H9 (cell line): ENCODE measurements around the gene SLC25A4. TPM values are rescaled to one million over a fixed set of nuclear protein-coding genes. Genes with fewer than 3 reads are reported as not detected.

Experiments used
- DNase-seq: peaks from one replicate; pipeline ENCODE4 v3.0.0-alpha.2; 2017
- H2AFZ ChIP-seq: one replicate; pipeline ENCODE4 v1.6.1; 2013; ENCODE audit warnings: mild to moderate bottlenecking, low read length, control low read depth, moderate library complexity
- H2AK5ac ChIP-seq: 2 replicates; pipeline ENCODE4 v1.6.1; 2013; ENCODE audit warnings: low read length, control low read depth, mixed read lengths; ENCODE audit not compliant: insufficient read length
- H2BK120ac ChIP-seq: one replicate; pipeline ENCODE4 v1.6.1; 2013; ENCODE audit warnings: low read depth, mild to moderate bottlenecking, low read length, control low read depth, inconsistent platforms; ENCODE audit not compliant: poor library complexity, severe bottlenecking
- H2BK12ac ChIP-seq: 2 replicates; pipeline ENCODE4 v1.6.1; 2013; ENCODE audit warnings: low read length, control low read depth, mixed read lengths, low read depth; ENCODE audit not compliant: insufficient read length
- H2BK15ac ChIP-seq: 2 replicates; pipeline ENCODE4 v1.6.1; 2013; ENCODE audit warnings: low read depth, low read length, control low read depth
- H2BK20ac ChIP-seq: one replicate; pipeline ENCODE4 v1.6.1; 2013; ENCODE audit warnings: low read depth, mild to moderate bottlenecking, low read length, control low read depth, inconsistent platforms; ENCODE audit not compliant: poor library complexity, severe bottlenecking
- H2BK5ac ChIP-seq: 2 replicates; pipeline ENCODE4 v1.6.1; 2013; ENCODE audit warnings: low read length, control low read depth, mixed read lengths; ENCODE audit not compliant: insufficient read length
- H3K14ac ChIP-seq: 2 replicates; pipeline ENCODE4 v1.6.1; 2013; ENCODE audit warnings: low read length, control low read depth; ENCODE audit not compliant: insufficient read depth
- H3K18ac ChIP-seq: 2 replicates; pipeline ENCODE4 v1.6.1; 2013; ENCODE audit warnings: low read depth, mild to moderate bottlenecking, mixed read lengths, low read length, control low read depth; ENCODE audit not compliant: insufficient read length
- H3K23ac ChIP-seq: 2 replicates; pipeline ENCODE4 v1.6.1; 2013; ENCODE audit warnings: low read length, control low read depth, mixed read lengths, low read depth; ENCODE audit not compliant: insufficient read length
- H3K23me2 ChIP-seq: 2 replicates; pipeline ENCODE4 v1.6.1; 2013; ENCODE audit warnings: low read depth, mild to moderate bottlenecking, mixed read lengths, low read length, control low read depth; ENCODE audit not compliant: insufficient read length, poor library complexity, severe bottlenecking
- H3K27ac ChIP-seq: 2 replicates; pipeline ENCODE4 v1.5.1; 2013; ENCODE audit warnings: low read length, control low read depth, mixed read lengths, low read depth; ENCODE audit not compliant: insufficient read length
- H3K27me3 ChIP-seq: 2 replicates; pipeline ENCODE4 v1.6.1; 2013; ENCODE audit warnings: low read length, control low read depth, inconsistent platforms; ENCODE audit not compliant: insufficient read depth
- H3K4ac ChIP-seq: 2 replicates; pipeline ENCODE4 v1.6.1; 2013; ENCODE audit warnings: low read depth, mild to moderate bottlenecking, control low read depth, inconsistent platforms, low read length, moderate library complexity
- H3K4me1 ChIP-seq: 2 replicates; pipeline ENCODE4 v1.6.1; 2013; ENCODE audit warnings: low read length, control low read depth, inconsistent platforms; ENCODE audit not compliant: insufficient read depth
- H3K4me2 ChIP-seq: 2 replicates; pipeline ENCODE4 v1.6.1; 2013; ENCODE audit warnings: low read length, control low read depth, mixed read lengths; ENCODE audit not compliant: insufficient read length, insufficient read depth
- H3K56ac ChIP-seq: 2 replicates; pipeline ENCODE4 v1.6.1; 2013; ENCODE audit warnings: low read depth, mild to moderate bottlenecking, mixed read lengths, low read length, control low read depth; ENCODE audit not compliant: insufficient read length
- H3K79me1 ChIP-seq: 2 replicates; pipeline ENCODE4 v1.6.1; 2013; ENCODE audit warnings: low read depth, mild to moderate bottlenecking, moderate library complexity, low read length, control low read depth, inconsistent platforms; ENCODE audit not compliant: insufficient read depth, poor library complexity, severe bottlenecking
- H3K79me2 ChIP-seq: 2 replicates; pipeline ENCODE4 v1.6.1; 2013; ENCODE audit warnings: low read length, control low read depth, inconsistent platforms; ENCODE audit not compliant: insufficient read depth
- H3K9ac ChIP-seq: 2 replicates; pipeline ENCODE4 v1.6.1; 2013; ENCODE audit warnings: low read length, control low read depth, mixed read lengths; ENCODE audit not compliant: insufficient read length; ENCODE audit errors: extremely low read depth
- H3K9me3 ChIP-seq: one replicate; pipeline ENCODE4 v1.6.1; 2013; ENCODE audit warnings: low read depth, low read length, inconsistent platforms; ENCODE audit not compliant: control insufficient read depth
- H3T11ph ChIP-seq: one replicate; pipeline ENCODE4 v1.6.1; 2013; ENCODE audit warnings: mild to moderate bottlenecking, low read length, control low read depth, inconsistent platforms
- H4K20me1 ChIP-seq: one replicate; pipeline ENCODE4 v1.6.1; 2013; ENCODE audit not compliant: control insufficient read depth, insufficient read length, insufficient read depth
- H4K5ac ChIP-seq: 2 replicates; pipeline ENCODE4 v1.6.1; 2013; ENCODE audit warnings: low read depth, mild to moderate bottlenecking, mixed read lengths, low read length, control low read depth; ENCODE audit not compliant: insufficient read length
- H4K8ac ChIP-seq: replicated peaks from 2 replicates; pipeline ENCODE4 v1.6.1; 2013; ENCODE audit warnings: low read length, control low read depth, mixed read lengths, low read depth; ENCODE audit not compliant: insufficient read length
- H4K91ac ChIP-seq: 2 replicates; pipeline ENCODE4 v1.6.1; 2013; ENCODE audit warnings: low read depth, mild to moderate bottlenecking, moderate library complexity, mixed read lengths, low read length, control low read depth; ENCODE audit not compliant: insufficient read length
- H3K27ac Mint-ChIP-seq, 3 experiments: 2 replicates in 2 of 3; 3 replicates in 1 of 3; pipeline ENCODE4 v1.8.0; 2020 to 2021; ENCODE audit warnings: mixed read lengths in 3 of 3, mild to moderate bottlenecking in 1 of 3, moderate library complexity in 1 of 3
- H3K27me3 Mint-ChIP-seq: 2 replicates; pipeline ENCODE4 v1.8.0; 2021; ENCODE audit warnings: low read depth, mild to moderate bottlenecking, moderate library complexity, mixed read lengths
- H3K36me3 Mint-ChIP-seq, 3 experiments: 2 replicates in 2 of 3; 3 replicates in 1 of 3; pipeline ENCODE4 v1.8.0; 2020 to 2021; ENCODE audit warnings: low read depth in 3 of 3, mixed read lengths in 3 of 3; ENCODE audit not compliant: insufficient read depth in 1 of 3
- H3K4me1 Mint-ChIP-seq, 2 experiments: 2 replicates each; pipeline ENCODE4 v1.8.0; 2020; ENCODE audit warnings: mixed read lengths in 2 of 2
- H3K4me3 Mint-ChIP-seq, 2 experiments: 2 replicates in 1 of 2; 3 replicates in 1 of 2; pipeline ENCODE4 v1.8.0; 2020 to 2021; ENCODE audit warnings: mild to moderate bottlenecking in 2 of 2, mixed read lengths in 2 of 2, moderate library complexity in 1 of 2
- H3K9me3 Mint-ChIP-seq, 2 experiments: 2 replicates in 1 of 2; 3 replicates in 1 of 2; pipeline ENCODE4 v1.8.0; 2020; ENCODE audit warnings: mild to moderate bottlenecking in 2 of 2, mixed read lengths in 2 of 2, moderate library complexity in 1 of 2
- WGBS: extraction: QIAGEN DNeasy Blood & Tissue Kit; methylation state at CpG from one replicate; pipeline ENCODE4 v1.1.7; 2013; ENCODE audit warnings: missing lambda C conversion rate, low lambda C conversion rate, mixed read lengths; ENCODE audit not compliant: insufficient read length; ENCODE audit errors: extremely low coverage; 5-methylcytosine and 5-hydroxymethylcytosine counted together
- total RNA-seq: library from RNA; stranded (reverse); gene quantifications from 2 replicates; pipeline ENCODE4 v1.2.1, GENCODE V29; 2021
- TF ChIP-seq, protein P1 (sequence below): fragments of 200-600 bp; sonication (generic); conservative IDR thresholded peaks from 3 replicates; pipeline ENCODE4 v1.8.0; 2021; ENCODE audit warnings: antibody characterized with exemption, mild to moderate bottlenecking

The SLC25A4 gene
- total RNA-seq, 1 experiment from 2014 or later = 54.4 TPM

DNA sequence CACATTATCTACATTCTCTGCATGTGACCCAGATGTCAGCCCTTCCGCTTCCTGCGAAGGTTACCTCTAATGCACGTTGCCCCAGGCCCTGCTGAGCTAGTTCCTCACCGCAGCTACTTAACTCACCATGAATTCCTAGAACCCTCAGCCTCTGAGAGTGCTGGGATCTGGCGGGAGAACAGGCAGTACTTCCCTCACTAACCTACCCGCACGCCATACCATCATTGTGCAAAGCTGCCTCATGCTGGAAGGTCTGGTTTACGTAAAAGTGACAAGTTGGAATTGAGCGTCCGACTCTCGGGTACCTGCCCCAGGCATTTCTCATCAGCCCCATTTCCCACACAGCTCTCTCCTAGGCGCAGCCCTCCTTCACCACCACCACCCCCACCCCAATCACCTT is 6.3 kb downstream of the SLC25A4 start:
- H3K4me3 Mint-ChIP-seq = no peak overlapping the region
- H4K91ac ChIP-seq = no peak overlapping the region
- no peak for DNase-seq
- H2BK120ac ChIP-seq = no peak overlapping the region
- TF ChIP-seq, protein P1, sequence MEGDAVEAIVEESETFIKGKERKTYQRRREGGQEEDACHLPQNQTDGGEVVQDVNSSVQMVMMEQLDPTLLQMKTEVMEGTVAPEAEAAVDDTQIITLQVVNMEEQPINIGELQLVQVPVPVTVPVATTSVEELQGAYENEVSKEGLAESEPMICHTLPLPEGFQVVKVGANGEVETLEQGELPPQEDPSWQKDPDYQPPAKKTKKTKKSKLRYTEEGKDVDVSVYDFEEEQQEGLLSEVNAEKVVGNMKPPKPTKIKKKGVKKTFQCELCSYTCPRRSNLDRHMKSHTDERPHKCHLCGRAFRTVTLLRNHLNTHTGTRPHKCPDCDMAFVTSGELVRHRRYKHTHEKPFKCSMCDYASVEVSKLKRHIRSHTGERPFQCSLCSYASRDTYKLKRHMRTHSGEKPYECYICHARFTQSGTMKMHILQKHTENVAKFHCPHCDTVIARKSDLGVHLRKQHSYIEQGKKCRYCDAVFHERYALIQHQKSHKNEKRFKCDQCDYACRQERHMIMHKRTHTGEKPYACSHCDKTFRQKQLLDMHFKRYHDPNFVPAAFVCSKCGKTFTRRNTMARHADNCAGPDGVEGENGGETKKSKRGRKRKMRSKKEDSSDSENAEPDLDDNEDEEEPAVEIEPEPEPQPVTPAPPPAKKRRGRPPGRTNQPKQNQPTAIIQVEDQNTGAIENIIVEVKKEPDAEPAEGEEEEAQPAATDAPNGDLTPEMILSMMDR = no peak
- no peaks in the 10 kb centered on the region; the same call in 1 of the 2 replicates for H3K79me2 ChIP-seq
- no peak overlapping the region for H2BK12ac ChIP-seq
- H3K23me2 ChIP-seq = no peaks in the 10 kb centered on the region
- no peak overlapping the region for H2BK20ac ChIP-seq
- peaks cover 4 to 46% (median 43%) of the 10 kb centered on the region in 3 experiments; a peak in 6 of 7 replicates for H3K36me3 Mint-ChIP-seq
- H4K8ac ChIP-seq = no peak overlapping the region
- H4K5ac ChIP-seq = no peak overlapping the region
- peak overlapping the region in 1 of 3 experiments; percentile 5; a peak in 1 of 7 replicates for H3K27ac Mint-ChIP-seq
- H3K79me1 ChIP-seq = no peaks in the 10 kb centered on the region
- no peak overlapping the region for H3K4me2 ChIP-seq
- no peaks in the 10 kb centered on the region for H3K9me3 Mint-ChIP-seq
- H3K18ac ChIP-seq = no peak overlapping the region
- no peaks in the 10 kb centered on the region for H3K27me3 ChIP-seq
- H3K4me1 ChIP-seq = no peaks in the 10 kb centered on the region
- H3K56ac ChIP-seq = no peak overlapping the region
- H2BK5ac ChIP-seq = no peak overlapping the region
- H3T11ph ChIP-seq = no peak overlapping the region
- H2AFZ ChIP-seq = no peak overlapping the region
- WGBS = no CpG with 5 or more reads among the region's 12 CpGs
- H3K9ac ChIP-seq = no peak overlapping the region
- H3K9me3 ChIP-seq = no peaks in the 10 kb centered on the region
- H3K4me1 Mint-ChIP-seq = peaks cover 15 to 18% of the 10 kb centered on the region in 2 experiments
- H3K27ac ChIP-seq = no peak overlapping the region
- H4K20me1 ChIP-seq = no peaks in the 10 kb centered on the region
- no peaks in the 10 kb centered on the region for H3K27me3 Mint-ChIP-seq
- no peak overlapping the region for H2BK15ac ChIP-seq
- no peak overlapping the region for H3K4ac ChIP-seq
- no peak overlapping the region for H3K23ac ChIP-seq
- H2AK5ac ChIP-seq = no peak overlapping the region
- H3K14ac ChIP-seq = no peak overlapping the region
